Activated T-helper 1 cell treated with Interleukin-2 at 50 U/mL for 16 hours (primary cell): ENCODE data around the gene VKORC1.
"Not testable (repeated sequence)": the region's sequence is repeated elsewhere in the genome, so short reads cannot be mapped to it uniquely, and the experiment has no call there.

Experiments
- DNase-seq: peaks from one replicate; pipeline ENCODE4 v3.0.0-alpha.2; 2020; ENCODE audit warnings: low read depth

Gene VKORC1

GRCh38 chr16:31094424-31095120 lies at the start of gene VKORC1:
VKORC1 (minus strand) TSS chr16:31094797; CDS start chr16:31094729, 68 bp downstream.
- peak; percentile 77 for DNase-seq

- DNase-seq, result no peak
Observed at GRCh38 chr16:31143694-31144148, 49.1 kb upstream of the VKORC1 start.

- DNase-seq, result no peak
Observed at GRCh38 chr16:31143011-31143693, 48.6 kb upstream of the VKORC1 start.

- DNase-seq, result peak; percentile 95
Observed at GRCh38 chr16:31142109-31143010, 47.8 kb upstream of the VKORC1 start.

GRCh38 chr16:31141489-31142108 lies 47.0 kb upstream of the VKORC1 start:
- no peak for DNase-seq

GRCh38 chr16:31141071-31141469 lies 46.5 kb upstream of the VKORC1 start:
- DNase-seq, result not testable (repeated sequence)

- no peak for DNase-seq
Observed at GRCh38 chr16:31138621-31139578, 44.3 kb upstream of the VKORC1 start.

- DNase-seq, result not testable (repeated sequence)
Observed at GRCh38 chr16:31136822-31137499, 42.4 kb upstream of the VKORC1 start.

- no peak for DNase-seq
Observed at GRCh38 chr16:31136287-31136662, 41.7 kb upstream of the VKORC1 start.

GRCh38 chr16:31135535-31136286 lies 41.1 kb upstream of the VKORC1 start, which contains the start of gene PRSS8:
PRSS8 (minus strand) TSS chr16:31135727; CDS start chr16:31135498, 229 bp downstream.
- DNase-seq, result no peak

GRCh38 chr16:31134625-31135534 lies 40.3 kb upstream of the VKORC1 start:
- no peak for DNase-seq

- DNase-seq, result no peak
Observed at GRCh38 chr16:31134091-31134571, 39.5 kb upstream of the VKORC1 start.

- no peak for DNase-seq
Observed at GRCh38 chr16:31133046-31133501, 38.5 kb upstream of the VKORC1 start.

- no peak for DNase-seq
Observed at GRCh38 chr16:31132303-31132979, 37.8 kb upstream of the VKORC1 start.

GRCh38 chr16:31131841-31132271 lies 37.3 kb upstream of the VKORC1 start:
- DNase-seq, result no peak

GRCh38 chr16:31131416-31131815 lies 36.8 kb upstream of the VKORC1 start:
- no peak for DNase-seq

- no peak for DNase-seq
Observed at GRCh38 chr16:31130899-31131298, 36.3 kb upstream of the VKORC1 start.
